HG02973 (cell line): ENCODE measurements around the gene PAPPA.

Experiments
- ATAC-seq: cut with Tn5 transposase; IDR thresholded peaks from one replicate; pipeline ENCODE4 v1.9.1; 2021; ENCODE audit warnings: moderate library complexity; ENCODE audit not compliant: unreplicated experiment

The PAPPA gene

GRCh38 chr9:116403171-116403570 lies 249.6 kb downstream of the PAPPA start:
- ATAC-seq: no peak

GRCh38 chr9:116404228-116404627 lies 250.6 kb downstream of the PAPPA start:
- ATAC-seq: no peak

- no peak for ATAC-seq
Measured at GRCh38 chr9:116405321-116405720, 251.7 kb downstream of the PAPPA start.

- no peak for ATAC-seq
Measured at GRCh38 chr9:116406469-116406868, 252.9 kb downstream of the PAPPA start.

- ATAC-seq: no peak
Measured at GRCh38 chr9:116409129-116409528, 255.5 kb downstream of the PAPPA start.

- ATAC-seq: no peak
Measured at GRCh38 chr9:116409638-116410037, 256.0 kb downstream of the PAPPA start.

GRCh38 chr9:116411506-116411905 lies 257.9 kb downstream of the PAPPA start:
- no peak for ATAC-seq

GRCh38 chr9:116414374-116414773 lies 260.8 kb downstream of the PAPPA start:
- no peak for ATAC-seq

GRCh38 chr9:116416421-116416820 lies 262.8 kb downstream of the PAPPA start:
- ATAC-seq: no peak

- ATAC-seq: no peak
Measured at GRCh38 chr9:116417464-116417863, 263.9 kb downstream of the PAPPA start.

- no peak for ATAC-seq
Measured at GRCh38 chr9:116419181-116419580, 265.6 kb downstream of the PAPPA start.

- no peak for ATAC-seq
Measured at GRCh38 chr9:116420993-116421538, 267.5 kb downstream of the PAPPA start.

- ATAC-seq: no peak
Measured at GRCh38 chr9:116422119-116422979, 268.8 kb downstream of the PAPPA start.

GRCh38 chr9:116423149-116423548 lies 269.6 kb downstream of the PAPPA start:
- ATAC-seq: no peak

- no peak for ATAC-seq
Measured at GRCh38 chr9:116425244-116425643, 271.7 kb downstream of the PAPPA start.

GRCh38 chr9:116430849-116431248 lies 277.3 kb downstream of the PAPPA start:
- no peak for ATAC-seq

GRCh38 chr9:116432051-116432450 lies 278.5 kb downstream of the PAPPA start:
- no peak for ATAC-seq

GRCh38 chr9:116434314-116434713 lies 280.7 kb downstream of the PAPPA start:
- no peak for ATAC-seq

- ATAC-seq: no peak
Measured at GRCh38 chr9:116435706-116436105, 282.1 kb downstream of the PAPPA start.

GRCh38 chr9:116436121-116436520 lies 282.5 kb downstream of the PAPPA start:
- ATAC-seq: no peak

GRCh38 chr9:116437411-116438370 lies 284.1 kb downstream of the PAPPA start:
- no peak for ATAC-seq
